Renal cortex interstitium (tissue), 11 donors: ENCODE data around the gene KLHL5. TPM values are rescaled to one million over a fixed set of nuclear protein-coding genes. Genes with fewer than 3 reads are reported as not detected.
"Not testable (repeated sequence)": the region's sequence is repeated elsewhere in the genome, so short reads cannot be mapped to it uniquely, and the experiment has no call there.

ENCODE experiments used
- DNase-seq, 11 donors: peaks; one replicate each; pipeline ENCODE4 v3.0.0-alpha.2; 2013; ENCODE audit warnings: low read depth in 9 of 11, low spot score in 4 of 11; ENCODE audit errors: extremely low read depth in 1 of 11
- polyA plus RNA-seq, 3 donors: library from polyadenylated mRNA; unstranded; fragments of 120-200 nt; gene quantifications; one replicate each; pipeline ENCODE4 v1.2.1, GENCODE V29; 2013; ENCODE audit not compliant: insufficient read length in 3 of 3

The KLHL5 gene
- polyA plus RNA-seq, 3 donors, result 38.4 to 42.9 (median 39.3) TPM

GRCh38 chr4:39067451-39067850 is 5.4 kb downstream of the KLHL5 start:
- no peak for DNase-seq

GRCh38 chr4:39068907-39069306 is 6.9 kb downstream of the KLHL5 start:
- DNase-seq, result no peak

GRCh38 chr4:39078829-39079228 is 16.8 kb downstream of the KLHL5 start:
- no peak for DNase-seq

GRCh38 chr4:39083164-39083563 is 21.1 kb downstream of the KLHL5 start:
- DNase-seq, result no peak

- DNase-seq, result no peak
These were observed 23.9 kb downstream of the KLHL5 start for GRCh38 chr4:39085891-39086290.

- no peak for DNase-seq
These were observed 34.8 kb downstream of the KLHL5 start for GRCh38 chr4:39096847-39097246.

GRCh38 chr4:39097290-39097689 is 35.3 kb downstream of the KLHL5 start:
- DNase-seq, result no peak

- no peak for DNase-seq
These were observed 40.3 kb downstream of the KLHL5 start for GRCh38 chr4:39102297-39102696.

GRCh38 chr4:39103291-39103690 is 41.3 kb downstream of the KLHL5 start:
- no peak for DNase-seq

- no peak for DNase-seq
These were observed 42.2 kb downstream of the KLHL5 start for GRCh38 chr4:39104255-39104654.

- DNase-seq, result no peak
These were observed 44.0 kb downstream of the KLHL5 start for GRCh38 chr4:39106011-39106410.

- DNase-seq, result no peak
These were observed 52.4 kb downstream of the KLHL5 start for GRCh38 chr4:39114436-39114835.

GRCh38 chr4:39118034-39118658 is 56.1 kb downstream of the KLHL5 start:
- DNase-seq, result no peak

GRCh38 chr4:39120418-39120817 is 58.4 kb downstream of the KLHL5 start:
- no peak for DNase-seq

- no peak for DNase-seq
These were observed 63.0 kb downstream of the KLHL5 start for GRCh38 chr4:39124885-39125599.

GRCh38 chr4:39125600-39125985 is 63.6 kb downstream of the KLHL5 start:
- no peak for DNase-seq

- no peak for DNase-seq
These were observed 64.4 kb downstream of the KLHL5 start for GRCh38 chr4:39126256-39127095.

GRCh38 chr4:39133623-39134022 is 71.6 kb downstream of the KLHL5 start:
- DNase-seq, result no peak

GRCh38 chr4:39134683-39135306 is 72.8 kb downstream of the KLHL5 start:
- DNase-seq, result peak in 1 of 11 donors; percentile 9

- DNase-seq, result not testable (repeated sequence)
These were observed 76.2 kb downstream of the KLHL5 start for GRCh38 chr4:39138227-39138626.
